NK-92 (cell line): ENCODE measurements around the gene NOP14.
"Not testable (repeated sequence)": the region's sequence is repeated elsewhere in the genome, so short reads cannot be mapped to it uniquely, and the experiment has no call there.

ENCODE experiments used
- DNase-seq: peaks from one replicate; lab custom pipeline; 2025; ENCODE audit not compliant: unreplicated experiment; lab: John Stamatoyannopoulos, UW

The NOP14 gene

DNA sequence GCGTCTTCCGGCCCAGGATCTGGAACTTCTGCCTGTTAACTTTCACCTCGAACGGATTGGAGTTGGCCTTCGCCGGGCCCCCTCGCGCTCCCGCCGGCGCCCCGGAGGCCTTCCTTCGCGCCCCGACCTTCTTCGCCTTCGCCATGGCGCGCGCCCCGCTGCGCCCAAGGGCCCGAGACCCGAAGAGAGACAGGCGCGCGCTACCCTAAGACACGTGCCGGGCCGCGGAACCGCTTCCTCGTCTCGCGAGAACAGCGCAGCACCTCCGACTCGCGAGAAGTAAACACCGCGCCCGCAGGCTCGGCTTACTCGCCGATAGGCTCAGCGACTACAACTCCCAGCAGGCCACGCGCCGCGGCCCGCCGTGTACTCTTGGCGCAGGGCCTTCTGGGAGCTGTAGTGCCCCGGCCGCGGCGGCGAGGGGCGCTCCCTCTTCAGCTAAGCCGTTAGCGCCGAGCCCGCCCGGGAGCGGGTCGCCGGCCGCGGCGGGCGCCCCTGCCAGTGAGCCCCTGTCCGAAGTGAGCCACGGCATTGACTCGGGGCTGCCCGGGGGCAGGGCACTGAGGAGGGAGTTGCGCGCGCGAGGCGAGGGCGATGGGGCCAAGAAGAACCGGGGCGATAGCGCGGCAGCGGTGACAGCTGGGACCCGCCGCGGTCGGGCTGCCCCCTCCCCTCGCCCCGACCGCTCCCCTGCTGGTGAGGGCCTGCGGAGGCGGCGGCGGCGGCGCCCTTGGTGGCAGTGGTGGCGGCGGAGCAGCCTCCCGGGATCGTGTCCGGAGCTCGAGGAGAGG lies at the start of gene NOP14, which contains the start of gene GRK4:
NOP14 (minus strand) TSS at position 232 of the 791 bp plus-strand sequence; CDS start at position 145, 87 bp downstream.
GRK4 (plus strand) TSS at position 397 of the 791 bp plus-strand sequence. CDS start 500 bp downstream, outside the sequence.
- peak; percentile 88 for DNase-seq

GRCh38 chr4:3011456-3012220 lies 48.4 kb upstream of the NOP14 start:
- no peak for DNase-seq

- no peak for DNase-seq
These were observed 47.8 kb upstream of the NOP14 start for GRCh38 chr4:3010998-3011397.

GRCh38 chr4:3010577-3010976 lies 47.4 kb upstream of the NOP14 start:
- DNase-seq: no peak

GRCh38 chr4:3009422-3009821 lies 46.2 kb upstream of the NOP14 start:
- no peak for DNase-seq

GRCh38 chr4:3007724-3008123 lies 44.5 kb upstream of the NOP14 start:
- DNase-seq: no peak

DNA sequence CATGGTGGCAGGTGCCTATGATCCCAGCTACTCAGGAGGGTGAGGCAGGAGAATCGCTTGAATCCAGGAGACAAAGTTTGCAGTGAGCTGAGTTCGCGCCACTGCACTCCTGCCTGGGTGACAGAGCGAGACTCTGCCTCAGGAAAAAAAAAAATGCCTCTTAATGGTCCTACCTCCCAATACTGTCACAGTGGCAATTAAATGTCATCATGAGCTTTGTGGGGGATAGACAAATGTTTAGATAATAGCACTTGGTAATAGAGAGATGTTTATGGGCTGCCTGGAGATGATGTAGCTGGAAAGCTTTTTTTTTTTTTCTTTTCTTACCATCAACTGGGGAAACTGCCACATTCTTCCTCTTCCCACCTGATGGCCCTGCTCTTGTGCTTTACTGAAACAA lies 33.2 kb upstream of the NOP14 start:
- no peak for DNase-seq

GRCh38 chr4:2995546-2996265 lies 32.5 kb upstream of the NOP14 start:
- no peak for DNase-seq

DNA sequence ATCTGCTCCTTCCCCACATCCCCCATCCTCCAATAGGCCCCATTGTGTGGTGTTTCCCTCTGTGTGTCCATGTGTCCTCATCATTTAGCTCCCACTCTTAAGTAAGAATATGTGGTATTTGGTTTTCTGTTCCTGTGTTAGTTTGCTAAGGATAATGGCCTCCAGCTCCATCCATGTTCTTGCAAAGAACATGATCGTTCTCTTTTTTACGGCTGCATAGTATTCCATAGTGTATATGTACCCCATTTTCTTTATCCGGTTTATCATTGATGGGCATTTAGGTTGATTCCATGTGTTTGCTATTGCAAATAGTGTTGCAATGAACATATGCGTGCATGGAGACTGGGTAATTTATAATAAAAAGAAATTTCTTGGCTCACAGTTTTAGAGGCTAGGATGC lies 31.7 kb upstream of the NOP14 start:
- DNase-seq: no peak

DNA sequence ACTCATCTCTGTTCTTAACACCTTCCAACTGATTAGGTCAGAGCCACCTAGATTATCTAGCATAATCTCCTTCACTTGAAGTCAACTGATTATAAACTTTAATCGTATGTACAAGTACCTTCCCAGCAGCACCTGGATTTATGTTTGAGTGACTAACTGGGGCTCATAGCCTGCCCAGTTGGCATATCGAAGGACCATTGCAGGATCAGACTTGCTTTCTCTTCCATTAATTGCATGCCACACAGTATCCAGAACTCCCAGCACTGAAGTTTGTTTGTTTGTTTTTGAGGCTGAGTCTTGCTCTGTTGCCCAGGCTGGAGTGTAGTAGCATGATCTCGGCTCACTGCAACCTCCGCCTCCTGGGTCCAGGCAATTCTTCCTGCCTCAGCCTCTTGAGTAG lies 28.0 kb upstream of the NOP14 start:
- no peak for DNase-seq

GRCh38 chr4:2983715-2984114 lies 20.5 kb upstream of the NOP14 start:
- not testable (repeated sequence) for DNase-seq

- no peak for DNase-seq
These were observed 18.8 kb upstream of the NOP14 start for GRCh38 chr4:2982012-2982411.

DNA sequence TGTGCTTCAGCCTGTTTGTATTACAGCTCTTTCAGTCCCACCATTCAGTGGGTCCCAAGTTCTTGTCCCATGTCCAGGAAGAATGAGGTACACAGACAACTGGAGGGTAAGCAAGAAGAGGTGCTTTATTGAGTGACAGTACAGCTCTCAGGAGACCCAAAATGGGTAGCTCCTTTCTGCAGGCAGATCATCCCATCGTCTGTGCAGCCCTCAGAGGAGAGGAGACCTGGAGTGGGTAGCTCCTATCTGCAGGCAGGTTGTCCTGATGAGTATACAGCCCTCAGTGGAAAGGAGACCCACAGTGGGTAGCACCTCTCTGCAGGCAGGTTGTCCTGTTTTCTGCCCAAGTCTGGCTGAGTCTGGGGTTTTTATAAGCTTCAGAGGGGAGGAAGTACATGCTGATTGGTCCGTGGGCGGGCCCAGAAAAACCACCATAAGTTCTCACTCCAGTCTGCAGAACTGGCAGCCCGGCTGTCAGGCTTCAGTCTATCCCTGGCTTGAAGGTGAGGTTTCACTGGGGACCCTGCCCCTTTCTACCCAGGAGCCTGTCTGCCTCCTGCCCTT lies 18.1 kb upstream of the NOP14 start:
- no peak for DNase-seq

DNA sequence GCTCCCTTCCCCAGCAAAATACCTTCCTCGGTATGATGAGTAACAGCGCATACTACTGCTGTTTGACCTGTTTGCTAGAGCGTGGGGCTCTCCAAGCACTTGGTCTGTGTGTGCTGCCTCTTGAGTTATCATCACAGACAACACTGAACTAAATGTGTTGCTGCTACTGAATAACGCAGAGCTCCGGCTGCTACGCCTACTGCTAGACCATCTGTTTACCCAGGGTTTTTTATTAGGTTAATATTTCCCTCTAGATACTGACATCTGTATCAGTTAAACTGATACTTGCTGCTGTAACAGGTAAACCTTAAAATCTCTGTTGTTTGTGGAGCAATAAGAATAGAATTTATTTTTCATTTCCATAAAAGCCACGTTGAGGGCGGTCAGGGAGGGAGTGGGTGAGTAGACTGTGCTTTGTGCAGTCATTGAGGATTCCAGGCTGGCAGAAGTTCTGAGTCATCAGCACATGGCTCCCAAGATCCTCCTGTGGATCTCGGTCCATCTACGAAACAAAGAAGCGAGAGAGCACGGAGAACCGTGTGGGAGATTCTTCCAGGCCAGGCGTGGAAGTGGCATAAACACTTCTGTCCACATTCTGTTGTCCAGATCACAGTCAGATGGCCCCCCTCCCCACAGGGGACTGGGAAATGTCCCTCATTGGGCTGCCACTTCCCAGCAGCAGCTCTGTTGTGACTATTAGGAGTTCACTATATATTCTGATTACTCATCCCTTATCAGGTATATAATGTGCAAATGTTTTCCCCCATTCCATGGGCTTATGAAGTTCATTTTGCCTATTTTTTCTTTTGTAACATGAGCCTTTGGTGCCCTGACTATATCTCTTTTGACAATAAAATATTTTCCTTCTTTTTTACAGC lies 14.2 kb upstream of the NOP14 start:
- no peak for DNase-seq

- DNase-seq: no peak
These were observed 8.1 kb upstream of the NOP14 start for GRCh38 chr4:2971275-2971674.

DNA sequence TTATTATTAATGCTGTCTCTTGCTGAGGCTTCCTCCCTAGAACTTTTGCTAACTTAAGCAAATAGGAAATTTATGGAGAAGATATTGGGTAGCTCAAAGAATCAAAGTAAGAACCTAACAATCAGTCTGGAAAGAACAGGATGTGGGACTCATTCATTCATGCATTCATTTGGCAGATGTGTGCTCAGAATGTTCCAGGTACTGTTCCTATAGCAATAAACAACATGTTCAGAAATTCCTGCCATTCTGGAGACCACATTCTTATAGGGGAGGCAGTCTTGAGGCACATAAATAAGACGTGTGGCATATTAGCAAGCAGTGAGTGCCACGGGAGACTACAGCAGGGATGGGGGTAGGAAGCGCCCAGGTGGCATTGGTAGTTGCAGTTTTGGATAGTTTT lies 5.2 kb upstream of the NOP14 start:
- DNase-seq: no peak

DNA sequence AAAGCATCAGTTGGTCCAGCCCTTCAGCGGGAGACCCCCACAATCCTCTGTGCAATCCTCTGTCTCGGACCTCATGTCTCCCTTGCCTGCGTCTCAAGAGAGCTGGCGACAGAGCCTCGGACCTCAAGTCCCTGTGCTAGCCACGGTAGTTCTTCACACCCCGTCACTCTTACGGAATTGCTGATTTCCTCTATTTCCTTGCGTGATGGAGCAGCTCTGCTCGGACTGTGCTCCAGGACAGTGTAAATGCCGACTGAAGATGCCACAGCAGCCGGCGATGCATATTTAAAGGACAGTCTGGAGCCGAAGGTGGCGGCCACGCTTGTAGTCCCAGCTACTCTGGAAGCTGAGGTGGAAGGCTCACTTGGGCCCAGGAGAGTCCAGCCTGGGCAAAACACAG lies 2.1 kb upstream of the NOP14 start:
- DNase-seq: no peak

DNA sequence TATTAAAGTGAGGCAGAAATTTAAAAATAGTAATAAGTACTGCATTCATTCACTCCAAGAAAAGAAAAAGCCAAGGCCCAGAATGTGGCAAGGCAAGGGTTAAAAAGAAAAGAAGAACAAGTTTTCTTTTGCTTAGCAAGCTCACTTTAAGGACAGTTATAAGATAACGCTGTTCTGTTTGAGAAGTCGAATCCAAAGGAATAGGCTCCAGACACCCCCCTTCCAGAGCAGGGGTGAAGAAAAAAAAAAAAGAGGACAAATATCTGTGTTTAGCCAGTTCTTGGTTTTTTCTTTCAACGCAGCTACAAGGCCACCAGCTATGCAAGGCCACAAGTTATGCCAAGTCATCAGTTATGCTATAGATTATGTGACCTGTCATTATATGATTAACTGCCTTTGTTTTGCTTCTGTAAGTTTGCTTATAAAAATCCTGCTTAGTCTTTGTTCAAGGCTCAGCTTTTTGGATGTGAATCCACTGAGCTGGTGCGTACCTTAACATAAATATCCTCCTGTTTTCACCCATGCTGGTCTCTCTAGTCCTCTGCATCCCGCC lies 1.6 kb upstream of the NOP14 start:
- DNase-seq: no peak

DNA sequence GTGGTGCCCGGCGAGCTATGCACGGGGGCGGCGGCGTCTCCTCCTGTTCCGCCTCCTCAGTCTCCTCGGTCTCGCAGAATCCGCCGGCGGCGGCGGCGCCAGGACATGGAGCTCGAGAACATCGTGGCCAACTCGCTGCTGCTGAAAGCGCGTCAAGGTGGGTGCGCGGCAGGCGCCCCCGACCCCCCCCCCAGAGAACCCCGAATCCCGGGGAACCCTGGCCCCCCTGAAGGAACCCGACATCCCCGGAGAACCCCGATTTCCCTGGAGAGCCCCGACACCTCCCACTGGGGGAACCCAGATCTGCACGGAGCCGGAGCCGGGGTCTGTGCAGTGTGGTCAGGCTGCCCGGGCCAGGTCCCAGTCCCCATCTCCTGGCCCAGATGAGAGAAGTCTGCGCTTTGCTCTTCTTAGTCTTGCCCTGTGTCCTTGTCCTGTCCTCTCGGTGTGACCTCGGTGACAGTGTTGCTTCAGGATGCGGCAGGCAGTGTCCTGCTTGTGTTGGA lies 813 bp upstream of the NOP14 start:
- DNase-seq: no peak
